H9 (cell line): Measurements from ENCODE around the gene CFAP61. TPM values are rescaled to one million over a fixed set of nuclear protein-coding genes. Genes with fewer than 3 reads are reported as not detected.

Experiments
- DNase-seq: peaks from one replicate; pipeline ENCODE4 v3.0.0-alpha.2; 2017
- H2AFZ ChIP-seq: one replicate; pipeline ENCODE4 v1.6.1; 2013; ENCODE audit warnings: mild to moderate bottlenecking, low read length, control low read depth, moderate library complexity
- H2AK5ac ChIP-seq: 2 replicates; pipeline ENCODE4 v1.6.1; 2013; ENCODE audit warnings: low read length, control low read depth, mixed read lengths; ENCODE audit not compliant: insufficient read length
- H2BK120ac ChIP-seq: one replicate; pipeline ENCODE4 v1.6.1; 2013; ENCODE audit warnings: low read depth, mild to moderate bottlenecking, low read length, control low read depth, inconsistent platforms; ENCODE audit not compliant: poor library complexity, severe bottlenecking
- H2BK12ac ChIP-seq: 2 replicates; pipeline ENCODE4 v1.6.1; 2013; ENCODE audit warnings: low read length, control low read depth, mixed read lengths, low read depth; ENCODE audit not compliant: insufficient read length
- H2BK15ac ChIP-seq: 2 replicates; pipeline ENCODE4 v1.6.1; 2013; ENCODE audit warnings: low read depth, low read length, control low read depth
- H2BK20ac ChIP-seq: one replicate; pipeline ENCODE4 v1.6.1; 2013; ENCODE audit warnings: low read depth, mild to moderate bottlenecking, low read length, control low read depth, inconsistent platforms; ENCODE audit not compliant: poor library complexity, severe bottlenecking
- H2BK5ac ChIP-seq: 2 replicates; pipeline ENCODE4 v1.6.1; 2013; ENCODE audit warnings: low read length, control low read depth, mixed read lengths; ENCODE audit not compliant: insufficient read length
- H3K14ac ChIP-seq: 2 replicates; pipeline ENCODE4 v1.6.1; 2013; ENCODE audit warnings: low read length, control low read depth; ENCODE audit not compliant: insufficient read depth
- H3K18ac ChIP-seq: 2 replicates; pipeline ENCODE4 v1.6.1; 2013; ENCODE audit warnings: low read depth, mild to moderate bottlenecking, mixed read lengths, low read length, control low read depth; ENCODE audit not compliant: insufficient read length
- H3K23ac ChIP-seq: 2 replicates; pipeline ENCODE4 v1.6.1; 2013; ENCODE audit warnings: low read length, control low read depth, mixed read lengths, low read depth; ENCODE audit not compliant: insufficient read length
- H3K23me2 ChIP-seq: 2 replicates; pipeline ENCODE4 v1.6.1; 2013; ENCODE audit warnings: low read depth, mild to moderate bottlenecking, mixed read lengths, low read length, control low read depth; ENCODE audit not compliant: insufficient read length, poor library complexity, severe bottlenecking
- H3K27ac ChIP-seq: 2 replicates; pipeline ENCODE4 v1.5.1; 2013; ENCODE audit warnings: low read length, control low read depth, mixed read lengths, low read depth; ENCODE audit not compliant: insufficient read length
- H3K27me3 ChIP-seq: 2 replicates; pipeline ENCODE4 v1.6.1; 2013; ENCODE audit warnings: low read length, control low read depth, inconsistent platforms; ENCODE audit not compliant: insufficient read depth
- H3K4ac ChIP-seq: 2 replicates; pipeline ENCODE4 v1.6.1; 2013; ENCODE audit warnings: low read depth, mild to moderate bottlenecking, control low read depth, inconsistent platforms, low read length, moderate library complexity
- H3K4me1 ChIP-seq: 2 replicates; pipeline ENCODE4 v1.6.1; 2013; ENCODE audit warnings: low read length, control low read depth, inconsistent platforms; ENCODE audit not compliant: insufficient read depth
- H3K4me2 ChIP-seq: 2 replicates; pipeline ENCODE4 v1.6.1; 2013; ENCODE audit warnings: low read length, control low read depth, mixed read lengths; ENCODE audit not compliant: insufficient read length, insufficient read depth
- H3K56ac ChIP-seq: 2 replicates; pipeline ENCODE4 v1.6.1; 2013; ENCODE audit warnings: low read depth, mild to moderate bottlenecking, mixed read lengths, low read length, control low read depth; ENCODE audit not compliant: insufficient read length
- H3K79me1 ChIP-seq: 2 replicates; pipeline ENCODE4 v1.6.1; 2013; ENCODE audit warnings: low read depth, mild to moderate bottlenecking, moderate library complexity, low read length, control low read depth, inconsistent platforms; ENCODE audit not compliant: insufficient read depth, poor library complexity, severe bottlenecking
- H3K79me2 ChIP-seq: 2 replicates; pipeline ENCODE4 v1.6.1; 2013; ENCODE audit warnings: low read length, control low read depth, inconsistent platforms; ENCODE audit not compliant: insufficient read depth
- H3K9ac ChIP-seq: 2 replicates; pipeline ENCODE4 v1.6.1; 2013; ENCODE audit warnings: low read length, control low read depth, mixed read lengths; ENCODE audit not compliant: insufficient read length; ENCODE audit errors: extremely low read depth
- H3K9me3 ChIP-seq: one replicate; pipeline ENCODE4 v1.6.1; 2013; ENCODE audit warnings: low read depth, low read length, inconsistent platforms; ENCODE audit not compliant: control insufficient read depth
- H3T11ph ChIP-seq: one replicate; pipeline ENCODE4 v1.6.1; 2013; ENCODE audit warnings: mild to moderate bottlenecking, low read length, control low read depth, inconsistent platforms
- H4K20me1 ChIP-seq: one replicate; pipeline ENCODE4 v1.6.1; 2013; ENCODE audit not compliant: control insufficient read depth, insufficient read length, insufficient read depth
- H4K5ac ChIP-seq: 2 replicates; pipeline ENCODE4 v1.6.1; 2013; ENCODE audit warnings: low read depth, mild to moderate bottlenecking, mixed read lengths, low read length, control low read depth; ENCODE audit not compliant: insufficient read length
- H4K8ac ChIP-seq: replicated peaks from 2 replicates; pipeline ENCODE4 v1.6.1; 2013; ENCODE audit warnings: low read length, control low read depth, mixed read lengths, low read depth; ENCODE audit not compliant: insufficient read length
- H4K91ac ChIP-seq: 2 replicates; pipeline ENCODE4 v1.6.1; 2013; ENCODE audit warnings: low read depth, mild to moderate bottlenecking, moderate library complexity, mixed read lengths, low read length, control low read depth; ENCODE audit not compliant: insufficient read length
- H3K27ac Mint-ChIP-seq, 3 experiments: 2 replicates in 2 of 3; 3 replicates in 1 of 3; pipeline ENCODE4 v1.8.0; 2020 to 2021; ENCODE audit warnings: mixed read lengths in 3 of 3, mild to moderate bottlenecking in 1 of 3, moderate library complexity in 1 of 3
- H3K27me3 Mint-ChIP-seq: 2 replicates; pipeline ENCODE4 v1.8.0; 2021; ENCODE audit warnings: low read depth, mild to moderate bottlenecking, moderate library complexity, mixed read lengths
- H3K36me3 Mint-ChIP-seq, 3 experiments: 2 replicates in 2 of 3; 3 replicates in 1 of 3; pipeline ENCODE4 v1.8.0; 2020 to 2021; ENCODE audit warnings: low read depth in 3 of 3, mixed read lengths in 3 of 3; ENCODE audit not compliant: insufficient read depth in 1 of 3
- H3K4me1 Mint-ChIP-seq, 2 experiments: 2 replicates each; pipeline ENCODE4 v1.8.0; 2020; ENCODE audit warnings: mixed read lengths in 2 of 2
- H3K4me3 Mint-ChIP-seq, 2 experiments: 2 replicates in 1 of 2; 3 replicates in 1 of 2; pipeline ENCODE4 v1.8.0; 2020 to 2021; ENCODE audit warnings: mild to moderate bottlenecking in 2 of 2, mixed read lengths in 2 of 2, moderate library complexity in 1 of 2
- H3K9me3 Mint-ChIP-seq, 2 experiments: 2 replicates in 1 of 2; 3 replicates in 1 of 2; pipeline ENCODE4 v1.8.0; 2020; ENCODE audit warnings: mild to moderate bottlenecking in 2 of 2, mixed read lengths in 2 of 2, moderate library complexity in 1 of 2
- CTCF ChIP-seq: fragments of 200-600 bp; sonication (generic); conservative IDR thresholded peaks from 3 replicates; pipeline ENCODE4 v1.8.0; 2021; ENCODE audit warnings: antibody characterized with exemption, mild to moderate bottlenecking
- WGBS: extraction: QIAGEN DNeasy Blood & Tissue Kit; methylation state at CpG from one replicate; pipeline ENCODE4 v1.1.7; 2013; ENCODE audit warnings: missing lambda C conversion rate, low lambda C conversion rate, mixed read lengths; ENCODE audit not compliant: insufficient read length; ENCODE audit errors: extremely low coverage; 5-methylcytosine and 5-hydroxymethylcytosine counted together
- total RNA-seq: library from RNA; stranded (reverse); gene quantifications from 2 replicates; pipeline ENCODE4 v1.2.1, GENCODE V29; 2021

CFAP61 gene
- total RNA-seq, 1 experiment from 2014 or later: 0.44 TPM

- Histone ChIP-seq H3K9ac (no peak overlapping the region), H3K79me1 (no peaks in the 10 kb centered on the region), H3K27me3 (no peaks in the 10 kb centered on the region; the same call in none of the 2 replicates), H3K23ac (no peak overlapping the region), H4K5ac (no peak overlapping the region), H3K18ac (no peak overlapping the region), H2BK20ac (no peak overlapping the region), H3K23me2 (no peaks in the 10 kb centered on the region), H3K4ac (no peak overlapping the region), H3T11ph (no peak overlapping the region), H3K27ac (no peak overlapping the region), H2BK15ac (no peak overlapping the region), H4K8ac (no peak overlapping the region), H2AK5ac (no peak overlapping the region), H3K56ac (no peak overlapping the region), H2BK120ac (no peak overlapping the region), H3K4me2 (no peak overlapping the region), H4K91ac (no peak overlapping the region), H3K9me3 (no peaks in the 10 kb centered on the region), H3K14ac (no peak overlapping the region), H2AFZ (no peak overlapping the region), H2BK5ac (no peak overlapping the region), H2BK12ac (no peak overlapping the region), H3K79me2 (no peaks in the 10 kb centered on the region), H3K4me1 (peaks cover 5% of the 10 kb centered on the region; the same call in 1 of the 2 replicates), H4K20me1 (no peaks in the 10 kb centered on the region)
- no peak overlapping the region for H3K27ac Mint-ChIP-seq
- no CpG with 5 or more reads among the region's 9 CpGs for WGBS
- H3K27me3 Mint-ChIP-seq: peaks cover 4% of the 10 kb centered on the region
- no peaks in the 10 kb centered on the region for H3K9me3 Mint-ChIP-seq
- TF ChIP-seq CTCF: no peak
- no peak for DNase-seq
- H3K4me1 Mint-ChIP-seq: peaks cover 22 to 23% of the 10 kb centered on the region in 2 experiments
- H3K36me3 Mint-ChIP-seq: no peaks in the 10 kb centered on the region
- no peak overlapping the region for H3K4me3 Mint-ChIP-seq
These were observed 24.1 kb downstream of the CFAP61 start for GRCh38 chr20:20076297-20077065.
